Activated naive CD4-positive, alpha-beta T cell treated with anti-CD3 and anti-CD28 coated beads, Interleukin-2, amount 10 ng/mL, durations not matched to agents 7 days and 5 days (primary cell): Measurements from ENCODE around the gene TUBB3.

Experiments used
- CTCF ChIA-PET: fragments of 350-600 bp; sonication (Branson Sonifier 250); formaldehyde crosslinking; loops from one replicate; lab custom pipeline; 2021; ENCODE audit warnings: antibody characterized with exemption; lab: Charles Lee
- DNase-seq: peaks from one replicate; pipeline ENCODE4 v3.0.0-alpha.2; 2020
- H3K27ac Mint-ChIP-seq: one replicate; pipeline ENCODE4 v1.8.0; 2021; ENCODE audit warnings: mild to moderate bottlenecking, moderate library complexity, mixed read lengths
- H3K27me3 Mint-ChIP-seq: one replicate; pipeline ENCODE4 v1.8.0; 2021; ENCODE audit warnings: mild to moderate bottlenecking, mixed read lengths
- H3K36me3 Mint-ChIP-seq: one replicate; pipeline ENCODE4 v1.8.0; 2021; ENCODE audit warnings: mixed read lengths
- H3K4me1 Mint-ChIP-seq: one replicate; pipeline ENCODE4 v1.8.0; 2021; ENCODE audit warnings: mixed read lengths
- H3K4me3 Mint-ChIP-seq: one replicate; pipeline ENCODE4 v1.8.0; 2021; ENCODE audit warnings: mild to moderate bottlenecking, moderate library complexity, mixed read lengths
- H3K9me3 Mint-ChIP-seq: one replicate; pipeline ENCODE4 v1.8.0; 2021; ENCODE audit warnings: mixed read lengths

TUBB3 gene

DNA sequence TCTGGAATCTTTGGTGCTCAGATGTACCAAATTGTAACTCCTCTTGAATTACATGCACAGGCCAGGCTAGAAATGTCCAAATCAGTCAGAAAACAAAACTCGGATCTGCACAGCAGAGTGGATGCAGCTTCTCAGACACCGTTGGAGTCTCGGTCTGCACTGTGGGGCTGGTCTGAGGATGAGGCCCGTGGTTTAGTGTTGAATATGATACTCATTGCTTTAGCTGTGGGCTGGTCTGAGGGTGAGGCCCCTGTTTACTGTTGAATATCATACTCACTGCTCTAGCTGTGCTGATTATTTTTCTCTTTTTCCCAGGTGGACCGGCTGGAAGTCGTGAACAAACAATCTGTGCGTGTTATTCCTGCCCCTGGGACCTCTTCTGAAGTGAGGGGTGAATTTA lies 61.1 kb downstream of the TUBB3 start:
- no peak for DNase-seq
- H3K4me3 Mint-ChIP-seq = no peak overlapping the region
- peaks cover 38% of the 10 kb centered on the region for H3K36me3 Mint-ChIP-seq
- CTCF ChIA-PET = no interaction called here
- H3K9me3 Mint-ChIP-seq = no peaks in the 10 kb centered on the region
- H3K27ac Mint-ChIP-seq = no peak overlapping the region
- no peaks in the 10 kb centered on the region for H3K27me3 Mint-ChIP-seq
- H3K4me1 Mint-ChIP-seq = no peaks in the 10 kb centered on the region

DNA sequence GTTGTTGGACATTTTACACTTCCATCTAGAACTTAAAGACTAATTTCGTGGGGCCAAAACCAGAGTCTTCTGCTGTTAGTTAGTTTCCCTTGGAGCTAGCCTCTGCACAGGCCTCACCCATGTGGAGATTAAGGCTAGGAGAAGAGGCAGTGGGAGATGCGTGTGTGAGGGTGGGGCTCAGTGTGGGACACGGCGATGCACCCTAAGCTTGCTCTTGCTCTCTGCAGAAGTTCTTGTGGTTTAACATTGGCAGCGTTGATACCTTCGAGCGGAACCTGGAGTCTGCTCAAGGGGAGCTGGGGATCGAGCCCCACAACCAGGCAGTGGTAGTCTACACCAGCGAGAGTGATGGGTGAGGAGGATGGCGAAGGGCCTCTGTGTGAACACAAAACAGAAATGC lies 62.1 kb downstream of the TUBB3 start:
- peaks cover 42% of the 10 kb centered on the region for H3K36me3 Mint-ChIP-seq
- H3K27me3 Mint-ChIP-seq = no peaks in the 10 kb centered on the region
- CTCF ChIA-PET = no interaction called here
- no peak for DNase-seq
- no peaks in the 10 kb centered on the region for H3K9me3 Mint-ChIP-seq
- no peak overlapping the region for H3K27ac Mint-ChIP-seq
- no peaks in the 10 kb centered on the region for H3K4me1 Mint-ChIP-seq
- H3K4me3 Mint-ChIP-seq = no peak overlapping the region
